Measurements from ENCODE around the gene ZNF140.

The ZNF140 gene

GRCh38 chr12:133106253-133106652 lies 25.5 kb downstream of the ZNF140 start:
- no peak for TF ChIP-seq CTCF (IDR thresholded peaks at IDR 0.05; ENCODE audit: low read depth, low read length, missing control alignments)
- no peak overlapping the region for H3K4me3 ChIP-seq (ENCODE audit: low read depth, low read length)
- no peak for DNase-seq (ENCODE audit: low read depth)

- DNase-seq (ENCODE audit: low read depth) = no peak
- no peak for TF ChIP-seq CTCF (IDR thresholded peaks at IDR 0.05; ENCODE audit: low read depth, low read length, missing control alignments)
- H3K4me3 ChIP-seq (ENCODE audit: low read depth, low read length) = no peak overlapping the region
Measured at GRCh38 chr12:133107121-133107520, 26.4 kb downstream of the ZNF140 start.

GRCh38 chr12:133108150-133108549 lies 27.4 kb downstream of the ZNF140 start:
- DNase-seq (ENCODE audit: low read depth) = no peak
- no peak for TF ChIP-seq CTCF (IDR thresholded peaks at IDR 0.05; ENCODE audit: low read depth, low read length, missing control alignments)
- no peak overlapping the region for H3K4me3 ChIP-seq (ENCODE audit: low read depth, low read length)

GRCh38 chr12:133120385-133121191 lies 39.9 kb downstream of the ZNF140 start:
- no peak for TF ChIP-seq CTCF (IDR thresholded peaks at IDR 0.05; ENCODE audit: low read depth, low read length, missing control alignments)
- H3K4me3 ChIP-seq (ENCODE audit: low read depth, low read length) = no peak overlapping the region
- DNase-seq (ENCODE audit: low read depth) = no peak

- TF ChIP-seq CTCF (IDR thresholded peaks at IDR 0.05; ENCODE audit: low read depth, low read length, missing control alignments) = no peak
- no peak overlapping the region for H3K4me3 ChIP-seq (ENCODE audit: low read depth, low read length)
- no peak for DNase-seq (ENCODE audit: low read depth)
Measured at GRCh38 chr12:133124674-133125073, 44.0 kb downstream of the ZNF140 start.

GRCh38 chr12:133129368-133130037 lies 48.8 kb downstream of the ZNF140 start:
- DNase-seq (ENCODE audit: low read depth) = no peak
- no peak for TF ChIP-seq CTCF (IDR thresholded peaks at IDR 0.05; ENCODE audit: low read depth, low read length, missing control alignments)
- peak overlapping the region; percentile 75 for H3K4me3 ChIP-seq (ENCODE audit: low read depth, low read length)

Measured in GM12864 (cell line).